ENCODE measurements around the gene EPC1.
"Not testable (repeated sequence)": the region's sequence is repeated elsewhere in the genome, so short reads cannot be mapped to it uniquely, and the experiment has no call there.

EPC1 gene

GRCh38 chr10:32268788-32269187 is 78.2 kb downstream of the EPC1 start:
- DNase-seq: no peak

DNA sequence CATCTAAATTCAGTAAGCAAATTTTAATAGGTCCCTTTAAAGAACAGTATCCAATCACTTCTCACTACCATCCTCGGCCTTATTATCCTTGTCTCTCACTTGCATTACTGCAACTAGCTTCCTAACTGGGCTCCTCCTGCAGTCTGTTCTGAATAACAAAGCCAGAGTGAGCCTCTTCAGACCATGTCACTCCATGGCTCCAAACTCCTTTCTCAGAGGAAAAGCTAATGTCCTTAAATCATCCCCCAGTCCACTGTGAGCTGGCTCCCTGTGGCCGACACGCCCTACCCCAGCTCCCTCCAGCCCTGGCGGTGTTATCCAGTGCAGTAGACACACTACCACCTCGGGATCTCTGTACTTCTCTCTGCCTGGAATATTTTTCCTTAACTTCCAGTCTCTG is 80.0 kb downstream of the EPC1 start:
- no peak for DNase-seq

GRCh38 chr10:32266566-32266965 is 80.4 kb downstream of the EPC1 start:
- DNase-seq: no peak

- no peak for DNase-seq
Observed at GRCh38 chr10:32265756-32266155, 81.2 kb downstream of the EPC1 start.

DNA sequence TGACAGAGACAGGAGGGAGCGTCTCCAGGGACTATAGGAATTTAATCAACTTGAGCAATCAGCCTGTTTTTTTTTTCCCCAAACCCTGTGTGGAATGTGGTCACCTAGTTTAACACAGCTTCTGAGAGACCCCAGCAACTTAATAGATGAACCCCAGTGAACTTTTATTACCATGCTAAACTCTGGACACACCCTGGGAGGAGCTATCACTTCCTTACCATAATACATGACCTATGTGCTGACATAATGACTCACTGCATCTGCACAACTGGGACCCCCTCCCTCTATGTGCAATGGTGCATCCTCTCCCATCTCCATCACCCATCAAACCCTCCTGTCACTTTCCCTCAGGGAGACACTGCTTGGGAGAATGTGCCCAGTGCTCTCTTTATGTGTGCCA is 83.7 kb downstream of the EPC1 start:
- no peak for DNase-seq

DNA sequence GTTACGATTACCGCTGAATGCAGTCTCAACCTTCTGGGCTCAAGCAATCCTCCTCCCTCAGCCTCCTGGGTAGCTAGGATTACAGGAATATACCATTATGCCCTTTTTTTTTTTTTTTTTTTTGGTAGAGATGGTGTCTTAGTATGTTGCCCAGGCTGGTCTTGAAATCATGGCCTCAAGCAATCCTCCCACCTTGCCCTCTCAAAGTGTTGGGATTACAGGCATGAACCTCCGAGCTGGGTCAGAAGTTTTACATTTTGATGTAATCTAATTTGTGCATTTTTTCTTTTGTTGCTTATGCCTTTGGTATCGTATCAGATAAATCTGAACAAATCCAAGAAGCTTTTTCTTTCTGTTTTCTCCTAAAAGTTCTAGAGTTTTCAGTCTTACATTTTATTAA is 87.4 kb downstream of the EPC1 start:
- no peak for DNase-seq

GRCh38 chr10:32256613-32257437 is 90.1 kb downstream of the EPC1 start:
- DNase-seq: no peak

DNA sequence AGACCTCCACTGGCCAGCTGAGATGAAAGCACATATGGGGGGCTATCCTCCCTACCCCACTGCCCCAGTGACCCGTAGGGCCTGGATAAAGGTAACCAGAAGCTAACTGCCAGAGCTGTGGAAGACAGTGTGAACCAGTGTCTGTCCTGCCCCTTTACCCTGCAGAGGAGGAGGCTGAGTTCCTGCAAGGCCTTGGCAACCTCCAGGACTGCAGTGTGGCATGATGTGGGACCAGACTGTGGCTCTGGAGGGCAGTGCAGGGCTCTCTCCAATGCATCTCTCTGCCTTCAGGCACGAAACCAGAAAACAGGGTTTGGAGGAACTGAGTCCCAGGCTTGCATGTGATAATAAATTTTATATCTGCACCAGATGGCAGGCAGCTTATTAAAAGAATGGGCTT is 93.1 kb downstream of the EPC1 start:
- no peak for DNase-seq

DNA sequence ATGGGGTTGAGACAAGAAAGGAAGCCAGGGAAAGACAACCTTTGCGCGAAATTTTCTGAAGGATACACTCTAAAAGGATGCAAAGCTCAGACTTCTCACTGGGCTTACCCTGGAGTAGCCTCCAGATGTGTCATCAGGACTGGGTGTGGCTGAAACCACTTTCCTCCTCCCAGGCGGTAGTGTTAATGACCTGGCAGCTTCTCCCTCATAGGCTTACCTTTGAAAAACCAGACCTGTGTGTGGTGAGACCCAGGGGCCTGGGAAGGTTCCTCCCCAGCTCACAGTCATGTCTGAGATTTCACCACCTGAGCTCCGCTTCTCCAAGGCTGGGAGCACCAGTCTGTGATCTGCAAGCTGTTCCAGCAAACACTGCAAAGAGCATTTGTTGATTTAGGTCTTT is 93.7 kb downstream of the EPC1 start:
- no peak for DNase-seq

DNA sequence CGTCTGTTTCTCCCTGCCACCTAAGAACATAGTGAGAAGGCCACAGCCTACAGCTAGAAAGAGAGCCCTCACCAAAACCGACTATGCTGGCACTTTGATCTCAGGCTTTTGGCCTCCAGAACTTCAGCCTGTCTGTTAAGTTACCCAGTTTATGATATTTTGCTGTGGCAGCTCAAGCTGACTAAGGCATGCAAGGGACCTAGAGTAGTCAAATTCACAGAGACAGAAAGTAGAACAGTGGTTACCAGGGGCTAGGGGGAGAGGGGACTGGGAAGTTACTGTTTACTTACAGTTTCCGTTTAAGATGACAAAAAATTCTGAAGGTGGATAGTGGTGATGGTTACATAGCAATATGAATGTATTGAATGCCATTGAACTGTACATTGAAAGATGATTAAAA is 96.5 kb downstream of the EPC1 start:
- DNase-seq: not testable (repeated sequence)

- DNase-seq: no peak
Observed at GRCh38 chr10:32246685-32247084, 100.3 kb downstream of the EPC1 start.

DNA sequence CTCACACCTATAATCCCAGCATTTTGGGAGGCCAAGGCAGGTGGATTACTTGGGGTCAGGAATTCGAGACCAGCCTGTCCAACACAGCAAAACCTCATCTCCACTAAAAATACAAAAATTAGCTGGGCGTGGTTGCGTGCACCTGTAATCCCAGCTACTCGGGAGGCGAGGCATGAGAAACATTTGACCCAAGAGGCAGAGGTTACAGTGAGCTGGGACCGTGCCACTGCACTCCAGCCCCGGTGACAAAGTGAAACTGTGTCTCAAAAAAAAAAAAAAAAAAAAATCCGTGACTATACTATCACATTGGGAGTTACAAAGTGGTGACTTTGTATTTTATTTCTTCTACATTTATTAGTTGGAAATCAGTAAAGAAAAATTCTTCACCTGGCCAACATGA is 101.2 kb downstream of the EPC1 start:
- no peak for DNase-seq

GRCh38 chr10:32244421-32245207 is 102.3 kb downstream of the EPC1 start:
- DNase-seq: no peak

GRCh38 chr10:32244011-32244410 is 102.9 kb downstream of the EPC1 start:
- DNase-seq: no peak

- DNase-seq: no peak
Observed at GRCh38 chr10:32241946-32242345, 105.0 kb downstream of the EPC1 start.

DNA sequence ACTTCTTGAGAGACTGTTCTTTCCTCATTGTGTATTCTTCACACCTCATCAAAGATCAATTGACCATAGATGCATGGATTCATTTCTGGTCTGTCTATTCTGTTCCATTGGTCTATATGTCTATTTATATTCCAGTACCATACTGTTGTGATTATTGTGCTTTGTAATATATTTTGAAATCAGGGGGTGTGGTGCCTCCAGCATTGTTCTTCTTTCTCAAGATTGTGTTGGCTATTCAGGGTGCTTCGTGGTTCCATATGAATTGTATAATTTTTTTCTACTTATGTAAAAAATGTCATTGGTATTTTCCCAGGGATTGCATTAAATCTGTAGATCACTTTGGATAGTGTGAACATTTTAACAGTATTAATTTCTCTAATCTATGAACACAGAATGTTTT is 106.5 kb downstream of the EPC1 start:
- DNase-seq: no peak

GRCh38 chr10:32239769-32240168 is 107.2 kb downstream of the EPC1 start:
- DNase-seq: no peak

GRCh38 chr10:32237644-32238345 is 109.2 kb downstream of the EPC1 start:
- DNase-seq: no peak

DNA sequence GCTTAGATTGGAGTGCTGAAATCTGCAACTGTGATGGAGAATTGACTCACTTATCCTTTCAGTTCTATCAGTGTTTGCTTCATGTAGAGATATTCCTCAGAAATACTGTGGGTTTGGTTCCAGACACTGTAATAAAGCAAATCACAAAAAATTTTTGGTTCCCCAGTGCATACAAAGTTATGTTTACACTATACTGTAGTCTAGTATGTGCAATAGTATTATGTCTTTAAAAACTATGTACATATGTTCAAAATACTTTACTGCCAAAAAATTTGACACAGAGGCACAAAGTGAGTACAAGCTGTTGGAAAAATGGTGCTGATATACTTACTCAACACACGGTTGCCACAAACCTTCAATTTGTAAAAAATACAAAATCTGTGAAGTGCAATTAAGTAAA is 112.5 kb downstream of the EPC1 start:
- DNase-seq: no peak

- not testable (repeated sequence) for DNase-seq
Observed at GRCh38 chr10:32233375-32233774, 113.6 kb downstream of the EPC1 start.

GRCh38 chr10:32232378-32232777 is 114.6 kb downstream of the EPC1 start:
- DNase-seq: no peak

DNA sequence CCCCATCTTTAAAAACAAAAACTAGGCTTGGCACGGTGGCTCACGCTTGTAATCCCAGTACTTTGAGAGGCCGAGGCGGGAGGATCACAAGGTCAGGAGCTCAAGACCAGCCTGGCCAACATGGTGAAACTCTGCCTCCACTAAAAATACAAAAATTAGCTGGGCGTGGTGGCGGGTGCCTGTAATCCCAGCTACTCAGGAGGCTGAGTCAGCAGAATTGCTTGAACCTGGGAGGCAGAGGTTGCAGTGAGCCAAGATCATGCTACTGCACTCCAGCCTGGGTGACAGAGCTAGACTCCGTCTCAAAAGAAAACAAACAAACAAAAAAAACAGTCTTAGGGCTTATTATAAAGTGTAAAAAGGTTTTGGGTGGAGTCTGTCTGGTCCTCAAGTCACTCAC is 117.2 kb downstream of the EPC1 start:
- not testable (repeated sequence) for DNase-seq

DNA sequence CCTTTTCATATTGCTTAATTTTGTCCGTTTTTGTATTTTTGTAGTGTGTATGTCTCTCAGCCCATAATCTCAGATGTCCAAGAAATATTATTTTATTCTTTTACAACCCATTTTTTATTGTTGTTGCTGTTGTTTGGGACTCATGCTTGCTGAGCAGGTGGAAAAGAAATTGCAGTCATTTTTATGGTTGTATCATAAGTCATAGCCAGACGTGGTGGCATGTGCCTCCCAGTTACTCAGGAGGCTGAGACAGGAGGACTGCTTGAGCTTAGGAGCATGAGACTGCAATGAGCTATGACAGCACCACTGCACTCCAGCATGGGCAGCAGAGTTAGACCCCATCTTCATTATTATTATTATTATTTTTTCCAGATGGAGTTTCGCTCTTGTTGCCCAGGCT is 117.8 kb downstream of the EPC1 start:
- no peak for DNase-seq

- DNase-seq: no peak
Observed at GRCh38 chr10:32227802-32228201, 119.2 kb downstream of the EPC1 start.

All from NCI-H2029 (cell line).